ENCODE data around the gene SCYL3.

- TF ChIP-seq EP300 (IDR thresholded peaks at IDR 0.05; ENCODE audit: borderline replicate concordance) (no peak), RAD21 (IDR thresholded peaks at IDR 0.05; ENCODE audit: low read depth) (no peak), MAX (IDR thresholded peaks at IDR 0.05) (no peak), REST (IDR thresholded peaks at IDR 0.05; ENCODE audit: low read depth) (no peak)
Measured at GRCh38 chr1:169924829-169925228, 31.1 kb upstream of the SCYL3 start.
